Activated T-cell treated with anti-CD3 and anti-CD28 coated beads, Interleukin-2, amount 50 U/mL, for 24 hours (primary cell): Measurements from ENCODE around the gene RERG.
A peak's percentile ranks its signal among the peaks of the same experiment; 100 is the strongest.

Experiments used
- DNase-seq: peaks from one replicate; pipeline ENCODE4 v3.0.0-alpha.2; 2020
- H3K27ac Mint-ChIP-seq: 2 replicates; pipeline ENCODE4 v1.8.0; 2020; ENCODE audit warnings: mild to moderate bottlenecking, mixed read lengths
- H3K27me3 Mint-ChIP-seq: 2 replicates; pipeline ENCODE4 v1.8.0; 2020; ENCODE audit warnings: mixed read lengths
- H3K36me3 Mint-ChIP-seq: 2 replicates; pipeline ENCODE4 v1.8.0; 2020; ENCODE audit warnings: low read depth, mixed read lengths
- H3K4me1 Mint-ChIP-seq: 2 replicates; pipeline ENCODE4 v1.8.0; 2020; ENCODE audit warnings: low read depth, mixed read lengths
- H3K4me3 Mint-ChIP-seq: 2 replicates; pipeline ENCODE4 v1.8.0; 2020; ENCODE audit warnings: mild to moderate bottlenecking, moderate library complexity, mixed read lengths
- H3K9me3 Mint-ChIP-seq: 2 replicates; pipeline ENCODE4 v1.8.0; 2020; ENCODE audit warnings: mixed read lengths

RERG gene

GRCh38 chr12:15220915-15221885, at the start of gene RERG:
TSS of gene RERG (minus strand) at chr12:15221417. CDS start at chr12:15217489, 3,928 bp downstream.
- peaks cover 14% of the 10 kb centered on the region for H3K4me1 Mint-ChIP-seq
- no peaks in the 10 kb centered on the region for H3K9me3 Mint-ChIP-seq
- no peaks in the 10 kb centered on the region for H3K36me3 Mint-ChIP-seq
- peak within 1 kb of the TSS; percentile 64 for H3K4me3 Mint-ChIP-seq
- DNase-seq, result peak; percentile 86
- H3K27me3 Mint-ChIP-seq, result peaks cover 46% of the 10 kb centered on the region
- no peak within 1 kb of the TSS for H3K27ac Mint-ChIP-seq

- no peak for DNase-seq
- no peak overlapping the region for H3K4me3 Mint-ChIP-seq
- H3K27me3 Mint-ChIP-seq, result peaks cover 8% of the 10 kb centered on the region
- H3K27ac Mint-ChIP-seq, result no peak overlapping the region
- H3K4me1 Mint-ChIP-seq, result no peaks in the 10 kb centered on the region
- no peaks in the 10 kb centered on the region for H3K36me3 Mint-ChIP-seq
- H3K9me3 Mint-ChIP-seq, result no peaks in the 10 kb centered on the region
Observed at GRCh38 chr12:15270591-15270990, 49.4 kb upstream of the RERG start.

GRCh38 chr12:15268927-15269552, 47.8 kb upstream of the RERG start:
- H3K36me3 Mint-ChIP-seq, result no peaks in the 10 kb centered on the region
- H3K27me3 Mint-ChIP-seq, result peaks cover 8% of the 10 kb centered on the region
- no peak for DNase-seq
- no peaks in the 10 kb centered on the region for H3K4me1 Mint-ChIP-seq
- no peaks in the 10 kb centered on the region for H3K9me3 Mint-ChIP-seq
- no peak overlapping the region for H3K27ac Mint-ChIP-seq
- no peak overlapping the region for H3K4me3 Mint-ChIP-seq

GRCh38 chr12:15268309-15268708, 47.1 kb upstream of the RERG start:
- H3K4me1 Mint-ChIP-seq, result no peaks in the 10 kb centered on the region
- DNase-seq, result no peak
- H3K27me3 Mint-ChIP-seq, result peaks cover 8% of the 10 kb centered on the region
- H3K36me3 Mint-ChIP-seq, result no peaks in the 10 kb centered on the region
- no peak overlapping the region for H3K4me3 Mint-ChIP-seq
- H3K9me3 Mint-ChIP-seq, result no peaks in the 10 kb centered on the region
- no peak overlapping the region for H3K27ac Mint-ChIP-seq

- Mint-ChIP-seq H3K4me1 (no peaks in the 10 kb centered on the region), H3K36me3 (no peaks in the 10 kb centered on the region), H3K27ac (no peak overlapping the region), H3K9me3 (no peaks in the 10 kb centered on the region), H3K27me3 (peaks cover 10% of the 10 kb centered on the region), H3K4me3 (no peak overlapping the region)
- DNase-seq, result no peak
Observed at GRCh38 chr12:15265875-15266274, 44.7 kb upstream of the RERG start.

GRCh38 chr12:15256761-15257160, 35.5 kb upstream of the RERG start:
- Mint-ChIP-seq H3K27me3 (peaks cover 49% of the 10 kb centered on the region), H3K4me3 (no peak overlapping the region)
- no peak for DNase-seq

GRCh38 chr12:15253990-15254389, 32.8 kb upstream of the RERG start:
- Mint-ChIP-seq H3K4me1 (no peaks in the 10 kb centered on the region), H3K9me3 (peaks cover 7% of the 10 kb centered on the region), H3K36me3 (no peaks in the 10 kb centered on the region), H3K27me3 (peaks cover 67% of the 10 kb centered on the region), H3K4me3 (no peak overlapping the region), H3K27ac (no peak overlapping the region)
- no peak for DNase-seq

More at GRCh38 chr12:15256761-15257160, 35.5 kb upstream of the RERG start:
- H3K27ac Mint-ChIP-seq, result no peak overlapping the region
- peaks cover 7% of the 10 kb centered on the region for H3K9me3 Mint-ChIP-seq
- H3K4me1 Mint-ChIP-seq, result no peaks in the 10 kb centered on the region
- H3K36me3 Mint-ChIP-seq, result no peaks in the 10 kb centered on the region

GRCh38 chr12:15244926-15245325, 23.7 kb upstream of the RERG start:
- no peaks in the 10 kb centered on the region for H3K9me3 Mint-ChIP-seq
- no peak overlapping the region for H3K27ac Mint-ChIP-seq
- no peak overlapping the region for H3K4me3 Mint-ChIP-seq
- H3K4me1 Mint-ChIP-seq, result no peaks in the 10 kb centered on the region
- H3K27me3 Mint-ChIP-seq, result peaks cover 72% of the 10 kb centered on the region
- no peaks in the 10 kb centered on the region for H3K36me3 Mint-ChIP-seq
- DNase-seq, result no peak

- H3K9me3 Mint-ChIP-seq, result no peaks in the 10 kb centered on the region
- no peak overlapping the region for H3K27ac Mint-ChIP-seq
- H3K4me1 Mint-ChIP-seq, result no peaks in the 10 kb centered on the region
- no peak for DNase-seq
- H3K27me3 Mint-ChIP-seq, result peaks cover 72% of the 10 kb centered on the region
- H3K36me3 Mint-ChIP-seq, result no peaks in the 10 kb centered on the region
- no peak overlapping the region for H3K4me3 Mint-ChIP-seq
Observed at GRCh38 chr12:15244341-15244740, 23.1 kb upstream of the RERG start.

- Mint-ChIP-seq H3K27me3 (peaks cover 71% of the 10 kb centered on the region), H3K27ac (no peak overlapping the region), H3K4me1 (no peaks in the 10 kb centered on the region), H3K9me3 (no peaks in the 10 kb centered on the region), H3K4me3 (no peak overlapping the region), H3K36me3 (no peaks in the 10 kb centered on the region)
- DNase-seq, result no peak
Observed at GRCh38 chr12:15243102-15243501, 21.9 kb upstream of the RERG start.

- no peak overlapping the region for H3K27ac Mint-ChIP-seq
- no peak overlapping the region for H3K4me3 Mint-ChIP-seq
- H3K9me3 Mint-ChIP-seq, result no peaks in the 10 kb centered on the region
- H3K4me1 Mint-ChIP-seq, result no peaks in the 10 kb centered on the region
- H3K36me3 Mint-ChIP-seq, result no peaks in the 10 kb centered on the region
- no peak for DNase-seq
- H3K27me3 Mint-ChIP-seq, result peaks cover 62% of the 10 kb centered on the region
Observed at GRCh38 chr12:15240898-15241297, 19.7 kb upstream of the RERG start.

GRCh38 chr12:15234508-15234907, 13.3 kb upstream of the RERG start:
- no peak overlapping the region for H3K4me3 Mint-ChIP-seq
- no peak for DNase-seq
- H3K36me3 Mint-ChIP-seq, result no peaks in the 10 kb centered on the region
- H3K27me3 Mint-ChIP-seq, result peaks cover 30% of the 10 kb centered on the region
- no peaks in the 10 kb centered on the region for H3K4me1 Mint-ChIP-seq
- H3K9me3 Mint-ChIP-seq, result no peaks in the 10 kb centered on the region
- H3K27ac Mint-ChIP-seq, result no peak overlapping the region

GRCh38 chr12:15234011-15234410, 12.8 kb upstream of the RERG start:
- Mint-ChIP-seq H3K27ac (no peak overlapping the region), H3K27me3 (peaks cover 30% of the 10 kb centered on the region), H3K36me3 (no peaks in the 10 kb centered on the region), H3K4me1 (no peaks in the 10 kb centered on the region), H3K9me3 (no peaks in the 10 kb centered on the region), H3K4me3 (no peak overlapping the region)
- no peak for DNase-seq

- H3K27me3 Mint-ChIP-seq, result peaks cover 26% of the 10 kb centered on the region
- H3K4me1 Mint-ChIP-seq, result no peaks in the 10 kb centered on the region
- H3K27ac Mint-ChIP-seq, result no peak overlapping the region
- H3K9me3 Mint-ChIP-seq, result no peaks in the 10 kb centered on the region
- H3K4me3 Mint-ChIP-seq, result no peak overlapping the region
- DNase-seq, result no peak
- no peaks in the 10 kb centered on the region for H3K36me3 Mint-ChIP-seq
Observed at GRCh38 chr12:15232959-15233358, 11.7 kb upstream of the RERG start.

GRCh38 chr12:15231493-15231892, 10.3 kb upstream of the RERG start:
- DNase-seq, result no peak
- H3K36me3 Mint-ChIP-seq, result no peaks in the 10 kb centered on the region
- no peak overlapping the region for H3K4me3 Mint-ChIP-seq
- H3K27ac Mint-ChIP-seq, result no peak overlapping the region
- no peaks in the 10 kb centered on the region for H3K4me1 Mint-ChIP-seq
- no peaks in the 10 kb centered on the region for H3K9me3 Mint-ChIP-seq
- peaks cover 30% of the 10 kb centered on the region for H3K27me3 Mint-ChIP-seq
